ENCODE measurements around the gene ASRGL1. TPM values are rescaled to one million over a fixed set of nuclear protein-coding genes. Genes with fewer than 3 reads are reported as not detected.

ASRGL1 gene
- polyA plus RNA-seq, 1 of the 3 experiments (the other 2 are of a cell fraction) = 4.3 TPM

DNA sequence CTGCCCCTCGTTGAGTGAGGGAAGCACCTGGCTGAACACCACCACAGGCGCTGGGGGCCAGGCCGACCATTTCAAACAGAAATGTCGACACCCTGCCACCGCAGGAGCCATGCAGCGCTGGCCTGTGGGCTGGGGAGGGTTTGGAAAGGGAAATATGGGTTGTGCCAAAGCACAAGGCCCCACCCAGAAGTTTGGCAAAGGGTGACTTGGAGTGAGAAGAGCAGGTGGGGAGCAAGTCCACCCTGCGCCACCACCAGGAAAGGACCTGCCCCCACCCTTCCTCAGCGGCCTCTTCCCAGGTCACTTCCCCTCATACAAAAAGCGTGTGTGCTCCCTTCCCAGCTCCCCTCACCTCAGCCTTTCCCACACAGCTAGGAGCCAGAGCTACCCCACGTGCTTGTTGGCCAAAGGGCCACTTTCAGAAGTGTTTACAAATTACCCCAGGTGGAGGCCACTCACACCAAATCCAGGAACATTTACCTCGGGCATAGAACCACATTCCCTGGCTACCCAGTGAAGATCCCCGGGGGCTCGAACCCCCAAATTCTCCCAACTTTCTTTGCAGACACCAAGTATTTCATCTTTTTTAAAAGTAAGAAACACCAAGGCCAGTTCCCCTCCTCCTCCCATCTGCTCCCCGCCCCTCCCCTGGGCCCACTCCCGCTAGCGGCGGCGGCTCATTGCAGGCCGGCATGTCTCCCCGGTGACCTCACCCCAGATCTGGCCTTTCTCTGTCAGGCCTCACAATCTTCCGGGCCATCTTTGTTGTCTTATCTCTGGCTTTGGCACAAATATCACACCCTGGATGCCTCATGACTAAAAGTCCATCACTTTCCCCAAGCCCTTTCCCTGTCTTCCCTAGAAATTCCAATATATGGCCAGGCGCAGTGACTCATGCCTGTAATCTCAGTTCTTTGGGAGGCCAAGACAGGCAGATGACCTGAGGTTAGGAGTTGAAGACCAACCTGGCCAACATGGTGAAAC lies 61.1 kb downstream of the ASRGL1 start:
- H3K9me3 ChIP-seq = no peaks in the 10 kb centered on the region
- ChIA-PET POLR2A (interaction anchor here (1.2 kb wide), 1 partner anchor 443 kb away, joined by 3 read pairs; no protein-coding TSS in a partner anchor), CTCF (interaction anchor here (0.9 to 5.4 kb wide), 4 partner anchors 8 to 144 kb away, joined by 3 to 60 read pairs (median 3); no protein-coding TSS in a partner anchor)
- peaks cover 7% of the 10 kb centered on the region for H3F3A ChIP-seq (replicated peaks; ENCODE audit: insufficient read depth)
- H3K27ac ChIP-seq (ENCODE audit: low read depth in 2 of 2, low read length in 1 of 2) = peak overlapping the region; percentile 14 to 21; a peak in 1 of 4 replicates
- H3K9ac ChIP-seq = no peak overlapping the region
- no peaks in the 10 kb centered on the region for H4K20me1 ChIP-seq (ENCODE audit: insufficient read depth)
- H2AFZ ChIP-seq (ENCODE audit: low read depth) = no peak overlapping the region
- no peak overlapping the region for H3K4me3 ChIP-seq (ENCODE audit: low read depth in 2 of 2, low read length in 1 of 2)
- H3K79me2 ChIP-seq (ENCODE audit: insufficient read depth) = no peaks in the 10 kb centered on the region
- DNase-seq = peak; percentile 69
- H3K36me3 ChIP-seq (replicated peaks in 1 of 2; ENCODE audit: control insufficient read depth in 1 of 2, insufficient read depth in 2 of 2, low read length in 1 of 2) = no peaks in the 10 kb centered on the region
- H3K9me2 ChIP-seq = no peaks in the 10 kb centered on the region
- no peaks in the 10 kb centered on the region for H3K27me3 ChIP-seq (ENCODE audit: insufficient read depth)
- H3K4me2 ChIP-seq = peak overlapping the region; percentile 56
- peaks cover 29 to 60% of the 10 kb centered on the region in 2 experiments; a peak in 3 of 4 replicates for H3K4me1 ChIP-seq (ENCODE audit: control insufficient read depth in 1 of 2, insufficient read depth in 2 of 2, low read depth in 1 of 2, low read length in 1 of 2)
- 59% methylated on average over 22 of the region's 22 CpGs for WGBS (ENCODE audit: low lambda C conversion rate)
- TF ChIP-seq CHD2 (IDR thresholded peaks at IDR 0.05; ENCODE audit: low read length, partially characterized antibody) (peak; percentile 44), NRF1 (IDR thresholded peaks at IDR 0.05; ENCODE audit: low read depth, low read length) (no peak), TAF1 (IDR thresholded peaks at IDR 0.05; ENCODE audit: borderline replicate concordance, low read depth, low read length) (peak; percentile 38; the same call in 1 of the 2 replicates), NFIC (IDR thresholded peaks at IDR 0.05; ENCODE audit: borderline replicate concordance) (peak; percentile 98), POLR2AphosphoS5 (IDR thresholded peaks at IDR 0.05; ENCODE audit: low read depth, low read length) (peak; percentile 83; the same call in 1 of the 2 replicates), ZBTB33 (IDR thresholded peaks at IDR 0.05; ENCODE audit: borderline replicate concordance, low read depth) (0 out of 2 replicates have a peak, but pooled peaks have one; percentile 78), FOSL2 (IDR thresholded peaks at IDR 0.05; ENCODE audit: borderline replicate concordance, low read depth) (peak; percentile 85), MEF2A (IDR thresholded peaks at IDR 0.05; ENCODE audit: borderline replicate concordance, low read depth) (peak; percentile 44; the same call in 1 of the 2 replicates), SMC3 (IDR thresholded peaks at IDR 0.05; ENCODE audit: low read depth, low read length) (no peak), PBX3 (IDR thresholded peaks at IDR 0.05) (peak; percentile 90), GATA2 (CRISPR knock-in tag; IDR thresholded peaks at IDR 0.05) (peak; percentile 68), RXRA (IDR thresholded peaks at IDR 0.05; ENCODE audit: borderline replicate concordance, low read depth) (peak; percentile 100), RFX5 (IDR thresholded peaks at IDR 0.05; ENCODE audit: low read length) (no peak), FOXJ3 (CRISPR knock-in tag; IDR thresholded peaks at IDR 0.05) (no peak), RAD21 (IDR thresholded peaks at IDR 0.05; ENCODE audit: low read length) (no peak), RCOR1 (IDR thresholded peaks at IDR 0.05; ENCODE audit: low read length) (peak; percentile 81; the same call in 1 of the 2 replicates), SIN3A (IDR thresholded peaks at IDR 0.05; ENCODE audit: borderline replicate concordance, low read depth, low read length) (no peak; the same call in 1 of the 2 replicates), TCF12 (IDR thresholded peaks at IDR 0.05) (peak; percentile 98), MXI1 (IDR thresholded peaks at IDR 0.05; ENCODE audit: low read depth, low read length) (no peak), FOXM1 (IDR thresholded peaks at IDR 0.05; ENCODE audit: low read depth) (peak; percentile 49; the same call in 1 of the 2 replicates), ELF1 (IDR thresholded peaks at IDR 0.05) (no peak; the same call in 1 of the 2 replicates), IRF3 (IDR thresholded peaks at IDR 0.05; ENCODE audit: low read depth, low read length) (no peak), GABPA (IDR thresholded peaks at IDR 0.05; ENCODE audit: low read depth) (no peak), USF1 (IDR thresholded peaks at IDR 0.05; ENCODE audit: borderline replicate concordance, low read depth) (peak; percentile 34; the same call in 1 of the 2 replicates)
- TF ChIP-seq, protein P1, sequence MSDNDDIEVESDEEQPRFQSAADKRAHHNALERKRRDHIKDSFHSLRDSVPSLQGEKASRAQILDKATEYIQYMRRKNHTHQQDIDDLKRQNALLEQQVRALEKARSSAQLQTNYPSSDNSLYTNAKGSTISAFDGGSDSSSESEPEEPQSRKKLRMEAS (IDR thresholded peaks at IDR 0.05; ENCODE audit: low read depth) = peak; percentile 69; the same call in 1 of the 2 replicates
- TF ChIP-seq, protein P2, sequence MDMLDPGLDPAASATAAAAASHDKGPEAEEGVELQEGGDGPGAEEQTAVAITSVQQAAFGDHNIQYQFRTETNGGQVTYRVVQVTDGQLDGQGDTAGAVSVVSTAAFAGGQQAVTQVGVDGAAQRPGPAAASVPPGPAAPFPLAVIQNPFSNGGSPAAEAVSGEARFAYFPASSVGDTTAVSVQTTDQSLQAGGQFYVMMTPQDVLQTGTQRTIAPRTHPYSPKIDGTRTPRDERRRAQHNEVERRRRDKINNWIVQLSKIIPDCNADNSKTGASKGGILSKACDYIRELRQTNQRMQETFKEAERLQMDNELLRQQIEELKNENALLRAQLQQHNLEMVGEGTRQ (IDR thresholded peaks at IDR 0.05; ENCODE audit: borderline replicate concordance, low read depth, low read length) = no peak
